ENCODE data around the gene NOD1. TPM values are rescaled to one million over a fixed set of nuclear protein-coding genes. Genes with fewer than 3 reads are reported as not detected.
"Not testable (repeated sequence)": the region's sequence is repeated elsewhere in the genome, so short reads cannot be mapped to it uniquely, and the experiment has no call there.

Gene NOD1
- total and polyA plus RNA-seq, 2 donors, result 4.3 to 13.6 TPM

DNA sequence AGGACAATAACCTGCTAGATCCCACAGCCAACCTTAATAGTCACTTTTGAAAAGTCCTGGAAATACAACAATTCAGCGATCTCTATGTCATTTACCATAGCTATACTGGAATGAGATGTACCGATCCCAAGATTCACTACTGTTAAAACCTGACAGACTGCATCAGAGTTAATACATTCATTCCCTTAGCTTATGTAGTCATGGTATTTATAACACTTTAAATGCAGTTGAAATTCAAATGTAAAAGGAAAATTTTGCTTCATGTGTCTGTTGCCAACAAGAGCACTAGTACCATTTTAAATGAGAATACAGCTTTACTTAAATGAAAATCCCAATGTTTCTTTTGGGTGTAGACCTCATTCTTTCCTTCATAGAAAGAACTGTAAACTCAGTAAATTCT is 37.2 kb upstream of the NOD1 start:
- Histone ChIP-seq H3K4me3 (ENCODE audit: low read length in 2 of 2) (no peak overlapping the region), H3K36me3 (ENCODE audit: control insufficient read depth in 2 of 2, insufficient read depth in 2 of 2, low read length in 1 of 2) (no peaks in the 10 kb centered on the region), H3K27me3 (ENCODE audit: control insufficient read depth in 2 of 2, insufficient read depth in 1 of 2, low read length in 1 of 2) (no peaks in the 10 kb centered on the region), H3K9me3 (ENCODE audit: control insufficient read depth in 2 of 2, insufficient read depth in 1 of 2, low read length in 1 of 2) (no peaks in the 10 kb centered on the region), H3K27ac (ENCODE audit: low read depth in 1 of 2, low read length in 1 of 2) (no peak overlapping the region), H3K4me1 (ENCODE audit: control insufficient read depth in 2 of 2, insufficient read depth in 2 of 2, low read length in 2 of 2) (no peaks in the 10 kb centered on the region)
- 99% methylated on average over 2 of the region's 2 CpGs for WGBS
- DNase-seq (ENCODE audit: low read depth in 6 of 9, low spot score in 9 of 9), result no peak

DNA sequence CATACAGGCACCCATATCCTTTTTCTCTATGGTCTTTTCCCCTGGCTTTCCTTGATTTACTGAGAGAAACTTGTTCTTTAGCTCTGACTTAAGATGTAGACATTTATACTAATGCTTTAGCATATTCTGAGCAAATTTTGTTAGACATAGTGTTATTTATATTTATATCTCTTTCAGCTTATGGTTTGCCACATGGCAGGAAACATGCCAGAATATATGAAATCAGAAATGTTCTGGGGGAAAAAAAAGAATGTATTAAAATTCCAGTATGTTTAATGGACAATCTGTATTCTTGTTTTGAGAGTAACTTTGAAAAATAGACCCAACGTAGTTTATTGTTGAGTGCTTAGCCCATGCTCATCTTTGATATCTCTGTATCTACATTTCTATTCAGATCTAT is 36.2 kb upstream of the NOD1 start:
- Histone ChIP-seq H3K27ac (ENCODE audit: low read depth in 1 of 2, low read length in 1 of 2) (no peak overlapping the region), H3K27me3 (ENCODE audit: control insufficient read depth in 2 of 2, insufficient read depth in 1 of 2, low read length in 1 of 2) (no peaks in the 10 kb centered on the region), H3K4me3 (ENCODE audit: low read length in 2 of 2) (no peak overlapping the region), H3K4me1 (ENCODE audit: control insufficient read depth in 2 of 2, insufficient read depth in 2 of 2, low read length in 2 of 2) (no peaks in the 10 kb centered on the region), H3K9me3 (ENCODE audit: control insufficient read depth in 2 of 2, insufficient read depth in 1 of 2, low read length in 1 of 2) (no peaks in the 10 kb centered on the region), H3K36me3 (ENCODE audit: control insufficient read depth in 2 of 2, insufficient read depth in 2 of 2, low read length in 1 of 2) (no peaks in the 10 kb centered on the region)
- DNase-seq (ENCODE audit: low read depth in 6 of 9, low spot score in 9 of 9), result no peak
- WGBS, result 98% methylated on average over 1 of the region's 1 CpG

DNA sequence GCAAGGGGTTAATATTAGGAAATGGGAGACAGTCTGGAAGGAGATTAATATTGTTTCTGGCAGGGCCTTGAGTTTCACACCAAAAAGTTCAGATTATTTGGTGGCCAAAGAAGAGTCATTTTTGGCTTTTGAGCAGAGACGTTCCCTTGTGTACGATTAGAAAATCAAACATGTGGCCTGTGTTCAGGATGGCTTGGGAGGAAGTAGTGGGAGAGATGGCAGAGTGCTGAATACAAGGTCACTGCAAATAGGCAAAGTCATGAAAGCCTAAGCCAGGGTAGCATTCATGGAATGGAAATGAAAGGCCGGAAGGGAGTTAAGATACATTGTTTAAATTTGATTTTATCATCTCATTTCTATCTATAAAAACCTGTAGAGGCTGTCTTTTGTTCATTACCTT is 35.6 kb upstream of the NOD1 start:
- Histone ChIP-seq H3K4me1 (ENCODE audit: control insufficient read depth in 2 of 2, insufficient read depth in 2 of 2, low read length in 2 of 2) (no peaks in the 10 kb centered on the region), H3K36me3 (ENCODE audit: control insufficient read depth in 2 of 2, insufficient read depth in 2 of 2, low read length in 1 of 2) (no peaks in the 10 kb centered on the region), H3K4me3 (ENCODE audit: low read length in 2 of 2) (no peak overlapping the region), H3K27me3 (ENCODE audit: control insufficient read depth in 2 of 2, insufficient read depth in 1 of 2, low read length in 1 of 2) (no peaks in the 10 kb centered on the region), H3K27ac (ENCODE audit: low read depth in 1 of 2, low read length in 1 of 2) (no peak overlapping the region), H3K9me3 (ENCODE audit: control insufficient read depth in 2 of 2, insufficient read depth in 1 of 2, low read length in 1 of 2) (no peaks in the 10 kb centered on the region)
- WGBS, result 95% methylated on average over 3 of the region's 3 CpGs
- DNase-seq (ENCODE audit: low read depth in 6 of 9, low spot score in 9 of 9), result no peak

DNA sequence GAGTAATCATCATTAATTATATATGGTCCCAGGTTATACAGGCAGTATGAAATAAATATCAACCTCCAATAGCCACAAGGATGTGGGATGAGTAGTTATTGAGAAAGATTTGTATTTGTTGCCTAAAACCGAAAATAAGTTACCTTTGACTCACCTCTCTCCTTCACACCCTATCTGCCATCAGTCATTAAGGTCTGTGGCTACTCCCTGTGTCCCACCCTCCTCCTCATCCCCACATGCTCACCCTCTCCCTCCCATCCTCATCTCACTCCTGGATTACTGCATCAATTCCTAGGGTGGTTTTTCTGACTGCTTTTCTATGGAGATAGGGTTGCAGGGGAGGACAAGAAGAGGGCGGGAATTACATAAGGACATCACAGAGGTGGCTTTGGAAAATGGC is 35.2 kb upstream of the NOD1 start:
- H3K9me3 ChIP-seq (ENCODE audit: control insufficient read depth in 2 of 2, insufficient read depth in 1 of 2, low read length in 1 of 2), result no peaks in the 10 kb centered on the region
- no peak overlapping the region for H3K27ac ChIP-seq (ENCODE audit: low read depth in 1 of 2, low read length in 1 of 2)
- H3K4me3 ChIP-seq (ENCODE audit: low read length in 2 of 2), result no peak overlapping the region
- H3K36me3 ChIP-seq (ENCODE audit: control insufficient read depth in 2 of 2, insufficient read depth in 2 of 2, low read length in 1 of 2), result no peaks in the 10 kb centered on the region
- WGBS, result 98% methylated on average over 2 of the region's 2 CpGs
- H3K4me1 ChIP-seq (ENCODE audit: control insufficient read depth in 2 of 2, insufficient read depth in 2 of 2, low read length in 2 of 2), result no peaks in the 10 kb centered on the region
- no peaks in the 10 kb centered on the region for H3K27me3 ChIP-seq (ENCODE audit: control insufficient read depth in 2 of 2, insufficient read depth in 1 of 2, low read length in 1 of 2)
- no peak for DNase-seq (ENCODE audit: low read depth in 6 of 9, low spot score in 9 of 9)

- peaks cover 0 to 3% of the 10 kb centered on the region in 2 donors for H3K9me3 ChIP-seq (ENCODE audit: control insufficient read depth in 2 of 2, insufficient read depth in 1 of 2, low read length in 1 of 2)
- no peak for DNase-seq (ENCODE audit: low read depth in 6 of 9, low spot score in 9 of 9)
- no peak overlapping the region for H3K4me3 ChIP-seq (ENCODE audit: low read length in 2 of 2)
- H3K27ac ChIP-seq (ENCODE audit: low read depth in 1 of 2, low read length in 1 of 2), result no peak overlapping the region
- H3K4me1 ChIP-seq (ENCODE audit: control insufficient read depth in 2 of 2, insufficient read depth in 2 of 2, low read length in 2 of 2), result no peaks in the 10 kb centered on the region
- H3K27me3 ChIP-seq (ENCODE audit: control insufficient read depth in 2 of 2, insufficient read depth in 1 of 2, low read length in 1 of 2), result no peaks in the 10 kb centered on the region
- 96% methylated on average over 1 of the region's 1 CpG for whole genome bisulfite sequencing
- no peaks in the 10 kb centered on the region for H3K36me3 ChIP-seq (ENCODE audit: control insufficient read depth in 2 of 2, insufficient read depth in 2 of 2, low read length in 1 of 2)
Observed at GRCh38 chr7:30511973-30512662, 33.5 kb upstream of the NOD1 start.

- H3K36me3 ChIP-seq (ENCODE audit: control insufficient read depth in 2 of 2, insufficient read depth in 2 of 2, low read length in 1 of 2), result no peaks in the 10 kb centered on the region
- no peak overlapping the region for H3K27ac ChIP-seq (ENCODE audit: low read depth in 1 of 2, low read length in 1 of 2)
- WGBS, result 98% methylated on average over 2 of the region's 2 CpGs
- no peaks in the 10 kb centered on the region for H3K27me3 ChIP-seq (ENCODE audit: control insufficient read depth in 2 of 2, insufficient read depth in 1 of 2, low read length in 1 of 2)
- no peak overlapping the region for H3K4me3 ChIP-seq (ENCODE audit: low read length in 2 of 2)
- no peak for DNase-seq (ENCODE audit: low read depth in 6 of 9, low spot score in 9 of 9)
- peaks cover 0 to 6% of the 10 kb centered on the region in 2 donors for H3K9me3 ChIP-seq (ENCODE audit: control insufficient read depth in 2 of 2, insufficient read depth in 1 of 2, low read length in 1 of 2)
- H3K4me1 ChIP-seq (ENCODE audit: control insufficient read depth in 2 of 2, insufficient read depth in 2 of 2, low read length in 2 of 2), result no peaks in the 10 kb centered on the region
Observed at GRCh38 chr7:30511494-30511893, 32.9 kb upstream of the NOD1 start.

DNA sequence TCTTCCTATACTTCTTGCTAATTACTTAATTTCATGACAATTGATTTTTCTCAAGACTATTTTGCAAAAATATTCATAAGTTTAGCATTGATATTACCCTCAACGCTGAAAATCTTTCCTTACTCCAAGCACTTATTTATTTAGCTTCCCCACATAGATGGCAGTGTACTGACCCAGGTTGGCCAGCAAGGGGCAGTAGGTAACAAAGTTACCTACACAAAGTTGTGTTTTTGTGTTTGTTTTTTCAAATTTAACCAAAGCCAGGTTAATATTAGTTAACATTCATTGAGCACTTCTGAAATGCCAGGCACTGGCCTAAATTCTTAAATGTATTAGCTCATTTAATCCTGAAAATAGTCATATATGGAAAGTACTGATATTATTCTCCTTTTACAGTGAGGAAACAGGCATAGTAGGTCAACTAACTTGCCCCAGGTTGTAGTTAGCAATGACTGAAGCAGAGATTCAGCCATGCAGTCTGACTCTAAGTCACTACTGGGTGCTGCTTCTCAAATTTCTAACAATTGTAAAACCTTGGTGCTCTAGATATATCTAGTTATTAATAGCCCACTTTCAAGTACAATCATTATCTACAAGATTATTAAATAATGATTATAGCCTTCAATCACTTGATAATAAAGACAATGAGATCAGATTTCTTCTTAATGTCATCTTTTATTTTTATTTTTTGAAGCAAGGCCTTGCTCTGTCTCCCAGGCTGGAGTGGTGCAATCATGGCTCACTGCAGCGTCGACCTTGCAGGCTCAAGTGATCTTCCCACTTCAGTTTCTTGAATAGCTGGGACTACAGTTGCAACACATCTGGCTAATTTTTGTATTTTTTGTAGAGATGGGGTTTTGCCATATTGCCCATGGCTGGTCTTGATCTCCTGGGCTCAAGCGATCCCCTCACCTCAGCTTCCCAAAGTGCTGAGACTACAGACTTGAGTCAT is 31.8 kb upstream of the NOD1 start:
- Histone ChIP-seq H3K9me3 (ENCODE audit: control insufficient read depth in 2 of 2, insufficient read depth in 1 of 2, low read length in 1 of 2) (peaks cover 0 to 6% of the 10 kb centered on the region in 2 donors), H3K4me3 (ENCODE audit: low read length in 2 of 2) (no peak overlapping the region), H3K36me3 (ENCODE audit: control insufficient read depth in 2 of 2, insufficient read depth in 2 of 2, low read length in 1 of 2) (no peaks in the 10 kb centered on the region), H3K4me1 (ENCODE audit: control insufficient read depth in 2 of 2, insufficient read depth in 2 of 2, low read length in 2 of 2) (no peaks in the 10 kb centered on the region), H3K27ac (ENCODE audit: low read depth in 1 of 2, low read length in 1 of 2) (no peak overlapping the region), H3K27me3 (ENCODE audit: control insufficient read depth in 2 of 2, insufficient read depth in 1 of 2, low read length in 1 of 2) (no peaks in the 10 kb centered on the region)
- WGBS, result 79% methylated on average over 4 of the region's 4 CpGs
- peak in 5 of 9 donors; percentile 9 to 42 (median 18) for DNase-seq (ENCODE audit: low read depth in 6 of 9, low spot score in 9 of 9)

DNA sequence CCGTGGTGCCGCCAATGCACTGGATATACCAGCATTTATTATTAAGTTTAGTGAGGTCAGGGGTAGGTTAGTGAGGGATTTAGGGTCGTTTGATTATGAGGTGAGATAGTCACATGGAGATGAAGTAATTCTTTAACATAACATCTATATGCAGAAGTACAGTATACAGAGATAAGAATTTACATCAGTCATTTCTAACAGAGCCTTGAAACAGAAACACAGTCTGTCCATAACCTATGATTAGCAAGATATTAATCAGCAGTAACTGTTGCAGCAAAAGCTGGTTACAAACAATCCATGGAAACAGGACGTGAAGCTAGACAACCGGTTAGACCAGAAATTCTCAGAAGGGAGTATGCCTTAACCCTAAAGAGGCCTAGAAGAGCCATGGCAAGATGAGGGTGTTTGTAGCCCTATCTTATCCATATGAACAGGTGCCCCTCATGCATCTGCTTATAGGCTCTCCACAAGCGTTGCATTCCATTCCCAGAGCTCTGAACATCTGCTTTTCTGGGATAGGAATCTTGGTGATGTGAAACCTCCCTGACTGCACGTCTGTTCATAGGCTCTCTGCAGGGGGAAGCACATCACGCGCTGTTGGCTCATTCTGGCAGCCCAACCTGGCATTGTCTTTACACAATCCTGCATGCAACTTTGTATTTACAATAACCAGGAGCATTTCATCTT is 30.7 kb upstream of the NOD1 start:
- H3K4me3 ChIP-seq (ENCODE audit: low read length in 2 of 2); H3K4me1 ChIP-seq (ENCODE audit: control insufficient read depth in 2 of 2, insufficient read depth in 2 of 2, low read length in 2 of 2); H3K27me3 ChIP-seq (ENCODE audit: control insufficient read depth in 2 of 2, insufficient read depth in 1 of 2, low read length in 1 of 2); DNase-seq (ENCODE audit: low read depth in 6 of 9, low spot score in 9 of 9); H3K36me3 ChIP-seq (ENCODE audit: control insufficient read depth in 2 of 2, insufficient read depth in 2 of 2, low read length in 1 of 2); H3K27ac ChIP-seq (ENCODE audit: low read depth in 1 of 2, low read length in 1 of 2): not testable (repeated sequence)
- peaks cover 0 to 10% of the 10 kb centered on the region in 2 donors for H3K9me3 ChIP-seq (ENCODE audit: control insufficient read depth in 2 of 2, insufficient read depth in 1 of 2, low read length in 1 of 2)
- 88% methylated on average over 9 of the region's 9 CpGs for WGBS

Measured in thymus (tissue), 11 donors.